Keratinocyte (primary cell): ENCODE measurements around the gene CCDC12. TPM values are rescaled to one million over a fixed set of nuclear protein-coding genes. Genes with fewer than 3 reads are reported as not detected.

Experiments
- DNase-seq: peaks from one replicate; pipeline ENCODE4 v3.0.0-alpha.2; 2011; ENCODE audit warnings: low read depth, missing footprints, low spot score
- FAIRE-seq: peaks from 2 replicates; lab custom pipeline; 2011; peaks lifted over from hg19 to GRCh38; lab: Jason Lieb, UNC
- H2AFZ ChIP-seq: 2 replicates; pipeline ENCODE4 v1.6.0; 2012; ENCODE audit warnings: low read length, control low read depth, inconsistent platforms; ENCODE audit not compliant: control insufficient read depth
- H3K27ac ChIP-seq: 2 replicates; pipeline ENCODE4 v1.5.1; 2011; ENCODE audit warnings: low read length; ENCODE audit not compliant: control insufficient read depth, insufficient read depth
- H3K27me3 ChIP-seq: 3 replicates; pipeline ENCODE4 v1.6.0; 2011; ENCODE audit warnings: low read length; ENCODE audit not compliant: control insufficient read depth, insufficient read depth; ENCODE audit errors: extremely low read depth
- H3K36me3 ChIP-seq, 2 experiments: 2 replicates in 1 of 2; 3 replicates in 1 of 2; pipeline ENCODE4 v1.5.1; 2011; ENCODE audit warnings: low read length in 2 of 2, mild to moderate bottlenecking in 1 of 2; ENCODE audit not compliant: control insufficient read depth in 2 of 2, insufficient read depth in 2 of 2; ENCODE audit errors: extremely low read depth in 1 of 2
- H3K4me1 ChIP-seq: 3 replicates; pipeline ENCODE4 v1.5.1; 2011; ENCODE audit warnings: low read length; ENCODE audit not compliant: control insufficient read depth, insufficient read depth; ENCODE audit errors: extremely low read depth
- H3K4me2 ChIP-seq: 3 replicates; pipeline ENCODE4 v1.6.0; 2011; ENCODE audit warnings: low read depth, low read length; ENCODE audit not compliant: control insufficient read depth, insufficient read depth; ENCODE audit errors: extremely low read depth
- H3K4me3 ChIP-seq, 3 experiments: fragments of 200-600 bp in 1 of 3; sonication (generic) in 1 of 3; 2 replicates in 2 of 3; 3 replicates in 1 of 3; pipeline ENCODE4 v1.5.1; 2011 to 2016; ENCODE audit warnings: low read length in 3 of 3, mild to moderate bottlenecking in 3 of 3, control low read depth in 2 of 3, inconsistent platforms in 1 of 3, low read depth in 1 of 3, mixed read lengths in 1 of 3, mixed run types in 1 of 3, moderate library complexity in 1 of 3; ENCODE audit not compliant: control insufficient read depth in 2 of 3, insufficient read depth in 2 of 3; ENCODE audit errors: extremely low read depth in 1 of 3
- H3K79me2 ChIP-seq: 2 replicates; pipeline ENCODE4 v1.6.0; 2012; ENCODE audit warnings: low read length; ENCODE audit not compliant: control insufficient read depth, insufficient read depth
- H3K9ac ChIP-seq: 3 replicates; pipeline ENCODE4 v1.6.0; 2011; ENCODE audit warnings: low read length; ENCODE audit not compliant: control insufficient read depth, insufficient read depth; ENCODE audit errors: extremely low read depth
- H3K9me1 ChIP-seq: 3 replicates; pipeline ENCODE4 v1.6.0; 2011; ENCODE audit warnings: low read length; ENCODE audit not compliant: control insufficient read depth, insufficient read depth; ENCODE audit errors: extremely low read depth
- H3K9me3 ChIP-seq: 2 replicates; pipeline ENCODE4 v1.5.1; 2012; ENCODE audit warnings: low read depth, low read length; ENCODE audit not compliant: control insufficient read depth
- H4K20me1 ChIP-seq: 3 replicates; pipeline ENCODE4 v1.6.0; 2011; ENCODE audit warnings: low read length; ENCODE audit not compliant: control insufficient read depth, insufficient read depth; ENCODE audit errors: extremely low read depth
- EZH2 ChIP-seq: IDR thresholded peaks from one replicate; pipeline ENCODE4 v1.6.1; 2012; ENCODE audit warnings: inconsistent platforms, mild to moderate bottlenecking, low read length, moderate library complexity
- dilution Hi-C: fragments of 300-500 bp; cut with MboI; formaldehyde crosslinking; loops from one replicate; pipeline ENCODE4 v1.7.0; 2020; ENCODE audit warnings: low sequenced_read_pairs; ENCODE audit not compliant: extremely low pct_ligation_motif_present
- polyA plus RNA-seq, 5 experiments: library from polyadenylated mRNA; depleted of rRNA in 3 of 5; stranded (reverse) in 3 of 5; stranded (forward) in 1 of 5; unstranded in 1 of 5; fragments of >200 nt; gene quantifications; 1 replicate in 1 of 5; 2 replicates in 3 of 5; 3 replicates in 1 of 5; pipeline versions ENCODE4 v1.2.1 to v1.2.3, GENCODE V29; 2011 to 2012; ENCODE audit warnings: missing spikeins in 2 of 5, low read depth in 1 of 5, low replicate concordance in 1 of 5
- TF ChIP-seq, protein P1 (sequence below), 3 experiments: IDR thresholded peaks in 1 of 3; conservative IDR thresholded peaks in 1 of 3; optimal IDR thresholded peaks in 1 of 3; 2 replicates in 2 of 3; 3 replicates in 1 of 3; pipeline versions ENCODE3 to v1.5.1; 2011; ENCODE audit warnings: low read length in 3 of 3, mild to moderate bottlenecking in 3 of 3, moderate library complexity in 2 of 3, control low read depth in 1 of 3, inconsistent platforms in 1 of 3; ENCODE audit not compliant: insufficient read depth in 2 of 3; ENCODE audit errors: extremely low read depth in 1 of 3

The CCDC12 gene
- polyA plus RNA-seq, 1 donor (not counting 4 experiments of a cell fraction or from before 2014, with no cell fraction given): 27.5 TPM

DNA sequence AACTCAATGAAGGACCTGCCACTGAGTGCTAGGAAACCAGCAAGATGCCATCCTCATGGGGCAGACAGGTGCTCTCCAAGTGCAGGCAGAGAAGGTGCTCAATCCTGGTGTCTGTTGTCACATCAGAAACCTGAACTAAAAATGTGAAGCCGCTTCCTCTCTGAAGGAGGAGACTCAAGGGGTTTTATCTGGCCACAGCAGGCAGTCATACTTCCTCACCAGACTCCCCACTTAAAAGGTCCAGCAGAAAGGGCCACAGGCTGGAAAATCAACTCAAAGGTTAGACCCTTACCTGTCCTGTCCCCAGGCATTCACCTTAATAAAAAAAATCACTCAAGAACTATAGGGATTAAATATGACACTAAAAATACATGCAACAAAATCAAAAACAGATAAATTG, 4.8 kb downstream of the CCDC12 start:
- peaks cover 19% of the 10 kb centered on the region for H3K4me1 ChIP-seq
- TF ChIP-seq, protein P1, sequence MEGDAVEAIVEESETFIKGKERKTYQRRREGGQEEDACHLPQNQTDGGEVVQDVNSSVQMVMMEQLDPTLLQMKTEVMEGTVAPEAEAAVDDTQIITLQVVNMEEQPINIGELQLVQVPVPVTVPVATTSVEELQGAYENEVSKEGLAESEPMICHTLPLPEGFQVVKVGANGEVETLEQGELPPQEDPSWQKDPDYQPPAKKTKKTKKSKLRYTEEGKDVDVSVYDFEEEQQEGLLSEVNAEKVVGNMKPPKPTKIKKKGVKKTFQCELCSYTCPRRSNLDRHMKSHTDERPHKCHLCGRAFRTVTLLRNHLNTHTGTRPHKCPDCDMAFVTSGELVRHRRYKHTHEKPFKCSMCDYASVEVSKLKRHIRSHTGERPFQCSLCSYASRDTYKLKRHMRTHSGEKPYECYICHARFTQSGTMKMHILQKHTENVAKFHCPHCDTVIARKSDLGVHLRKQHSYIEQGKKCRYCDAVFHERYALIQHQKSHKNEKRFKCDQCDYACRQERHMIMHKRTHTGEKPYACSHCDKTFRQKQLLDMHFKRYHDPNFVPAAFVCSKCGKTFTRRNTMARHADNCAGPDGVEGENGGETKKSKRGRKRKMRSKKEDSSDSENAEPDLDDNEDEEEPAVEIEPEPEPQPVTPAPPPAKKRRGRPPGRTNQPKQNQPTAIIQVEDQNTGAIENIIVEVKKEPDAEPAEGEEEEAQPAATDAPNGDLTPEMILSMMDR (optimal IDR thresholded peaks at IDR 0.05 in 1 of 3, IDR thresholded peaks at IDR 0.05 in 1 of 3, conservative IDR thresholded peaks at IDR 0.05 in 1 of 3; ENCODE audit: extremely low read depth in 1 of 3, insufficient read depth in 2 of 3, low read length in 3 of 3): no peak
- TF ChIP-seq EZH2: no peak
- peaks cover 94% of the 10 kb centered on the region for H3K79me2 ChIP-seq

DNA sequence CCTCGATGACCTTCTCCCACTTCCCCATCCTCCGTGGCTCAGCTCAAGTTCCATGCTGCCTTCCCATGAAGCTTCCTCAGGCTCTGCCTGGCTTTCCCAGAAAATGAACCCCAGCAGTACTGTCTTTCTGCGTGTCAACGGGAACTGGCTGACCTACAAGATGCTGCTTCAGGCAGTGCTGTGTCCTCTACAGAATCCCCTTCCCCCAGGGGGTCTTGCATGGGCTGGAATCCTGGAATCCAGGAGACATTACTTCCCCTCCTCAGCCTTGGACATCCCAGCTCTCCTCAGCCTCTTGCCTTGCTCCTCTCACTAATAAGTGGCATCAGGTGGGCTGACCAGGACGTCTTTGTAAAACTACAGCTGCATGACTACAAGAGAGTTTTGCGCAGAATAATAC, 5.4 kb downstream of the CCDC12 start:
- H3K9me1 ChIP-seq: peaks cover 5% of the 10 kb centered on the region
- FAIRE-seq (no peak), DNase-seq (no peak)
- no peak overlapping the region for H3K27ac ChIP-seq
- H3K36me3 ChIP-seq: peaks cover 18 to 21% of the 10 kb centered on the region in 2 experiments
- H4K20me1 ChIP-seq: peaks cover 45% of the 10 kb centered on the region
- dilution Hi-C loops: no loop called here
- no peaks in the 10 kb centered on the region for H3K9me3 ChIP-seq
- H3K79me2 ChIP-seq: peaks cover 96% of the 10 kb centered on the region
- TF ChIP-seq, protein P1 (optimal IDR thresholded peaks at IDR 0.05 in 1 of 3, IDR thresholded peaks at IDR 0.05 in 1 of 3, conservative IDR thresholded peaks at IDR 0.05 in 1 of 3; ENCODE audit: extremely low read depth in 1 of 3, insufficient read depth in 2 of 3, low read length in 3 of 3): no peak
- no peak for TF ChIP-seq EZH2
- no peak overlapping the region for H3K9ac ChIP-seq
- no peak overlapping the region for H3K4me3 ChIP-seq
- H3K27me3 ChIP-seq: no peaks in the 10 kb centered on the region
- H3K4me1 ChIP-seq: peaks cover 22% of the 10 kb centered on the region
- H3K4me2 ChIP-seq: no peak overlapping the region
- H2AFZ ChIP-seq: no peak overlapping the region

More for the DNA sequence above, 4.8 kb downstream of the CCDC12 start:
- H3K9me1 ChIP-seq: peaks cover 3% of the 10 kb centered on the region
- H3K36me3 ChIP-seq: peaks cover 18 to 21% of the 10 kb centered on the region in 2 experiments
- no peak overlapping the region for H2AFZ ChIP-seq
- H3K4me2 ChIP-seq: no peak overlapping the region
- FAIRE-seq: no peak
- DNase-seq: no peak
- no peaks in the 10 kb centered on the region for H3K9me3 ChIP-seq
- H3K27ac ChIP-seq: no peak overlapping the region
- dilution Hi-C loops: no loop called here
- H3K4me3 ChIP-seq: no peak overlapping the region
- no peaks in the 10 kb centered on the region for H3K27me3 ChIP-seq
- H3K9ac ChIP-seq: no peak overlapping the region
- H4K20me1 ChIP-seq: peaks cover 42% of the 10 kb centered on the region
